GM15510 (cell line): Measurements from ENCODE around the gene SCG5.
A peak's percentile ranks its signal among the peaks of the same experiment; 100 is the strongest.
"Not testable (repeated sequence)": the region's sequence is repeated elsewhere in the genome, so short reads cannot be mapped to it uniquely, and the experiment has no call there.

Experiments used
- POLR2A ChIP-seq: IDR thresholded peaks from 3 replicates; pipeline ENCODE4 v1.6.1; 2011; ENCODE audit warnings: borderline replicate concordance; ENCODE audit not compliant: insufficient read length; ENCODE audit errors: extremely low read depth

SCG5 gene

GRCh38 chr15:32641517-32642059 is at the start of gene SCG5:
TSS of gene SCG5 (plus strand) at chr15:32641710. CDS start at chr15:32643593, 1,883 bp downstream.
- TF ChIP-seq POLR2A, result no peak

GRCh38 chr15:32593151-32593550 is 48.4 kb upstream of the SCG5 start, which contains the start of gene GOLGA8N:
TSS of gene GOLGA8N (plus strand) at chr15:32593456.
- TF ChIP-seq POLR2A, result not testable (repeated sequence)

GRCh38 chr15:32615051-32615870 is 26.2 kb upstream of the SCG5 start, which contains the start of gene ARHGAP11A:
TSS of gene ARHGAP11A (plus strand) at chr15:32615504. CDS start at chr15:32616212, 708 bp downstream.
- peak; percentile 15 for TF ChIP-seq POLR2A

- no peak for TF ChIP-seq POLR2A
Measured at GRCh38 chr15:32636410-32636809, 5.1 kb upstream of the SCG5 start.

- TF ChIP-seq POLR2A, result no peak
Measured at GRCh38 chr15:32636908-32637567, 4.5 kb upstream of the SCG5 start.

- no peak for TF ChIP-seq POLR2A
Measured at GRCh38 chr15:32637704-32638103, 3.8 kb upstream of the SCG5 start.

- TF ChIP-seq POLR2A, result no peak
Measured at GRCh38 chr15:32642667-32643435, 1.3 kb downstream of the SCG5 start.

- no peak for TF ChIP-seq POLR2A
Measured at GRCh38 chr15:32643907-32644445, 2.5 kb downstream of the SCG5 start.

- no peak for TF ChIP-seq POLR2A
Measured at GRCh38 chr15:32646291-32646690, 4.8 kb downstream of the SCG5 start.

- no peak for TF ChIP-seq POLR2A
Measured at GRCh38 chr15:32649342-32649741, 7.8 kb downstream of the SCG5 start.

- TF ChIP-seq POLR2A, result no peak
Measured at GRCh38 chr15:32651229-32651837, 9.8 kb downstream of the SCG5 start.

- no peak for TF ChIP-seq POLR2A
Measured at GRCh38 chr15:32652178-32652577, 10.7 kb downstream of the SCG5 start.

GRCh38 chr15:32656091-32656490 is 14.6 kb downstream of the SCG5 start:
- TF ChIP-seq POLR2A, result no peak

- TF ChIP-seq POLR2A, result no peak
Measured at GRCh38 chr15:32656496-32656895, 15.0 kb downstream of the SCG5 start.

GRCh38 chr15:32657198-32657883 is 15.8 kb downstream of the SCG5 start:
- TF ChIP-seq POLR2A, result no peak
